KMS-11 (cell line): Measurements from ENCODE around the gene MGAT3.

Experiments
- H2AFZ ChIP-seq: fragments of 200-600 bp; sonication (generic); 2 replicates; pipeline ENCODE4 v1.6.1; 2016; ENCODE audit warnings: antibody characterized with exemption, mixed run types, low read depth
- H3K27ac ChIP-seq: fragments of 200-600 bp; sonication (generic); 2 replicates; pipeline ENCODE4 v1.6.1; 2016; ENCODE audit warnings: mild to moderate bottlenecking, mixed run types
- H3K27me3 ChIP-seq: fragments of 200-600 bp; sonication (generic); 2 replicates; pipeline ENCODE4 v1.6.1; 2017; ENCODE audit warnings: mild to moderate bottlenecking, low read depth, mixed run types, moderate library complexity; ENCODE audit not compliant: insufficient read depth
- H3K36me3 ChIP-seq: fragments of 200-600 bp; sonication (generic); 2 replicates; pipeline ENCODE4 v1.6.1; 2017; ENCODE audit warnings: mild to moderate bottlenecking, mixed run types; ENCODE audit not compliant: insufficient read depth
- H3K4me1 ChIP-seq: fragments of 200-600 bp; sonication (generic); 2 replicates; pipeline ENCODE4 v1.6.1; 2016; ENCODE audit warnings: mild to moderate bottlenecking, low read depth, mixed run types; ENCODE audit not compliant: poor library complexity, severe bottlenecking
- H3K4me2 ChIP-seq: fragments of 200-600 bp; sonication (generic); 2 replicates; pipeline ENCODE4 v1.7.0; 2016; ENCODE audit warnings: mild to moderate bottlenecking, mixed run types
- H3K4me3 ChIP-seq: fragments of 200-600 bp; sonication (generic); IDR thresholded peaks from 2 replicates; pipeline ENCODE4 v1.6.1; 2017; ENCODE audit warnings: low read depth, low read length, mixed read lengths; ENCODE audit not compliant: insufficient read depth
- H3K79me2 ChIP-seq: fragments of 200-600 bp; sonication (generic); 2 replicates; pipeline ENCODE4 v1.6.1; 2016; ENCODE audit warnings: low read depth, mixed run types; ENCODE audit not compliant: insufficient read depth
- H3K9ac ChIP-seq: fragments of 200-600 bp; sonication (generic); 2 replicates; pipeline ENCODE4 v1.6.1; 2016; ENCODE audit warnings: mild to moderate bottlenecking, mixed run types
- H4K20me1 ChIP-seq: fragments of 200-600 bp; sonication (generic); 2 replicates; pipeline ENCODE4 v1.6.1; 2016; ENCODE audit warnings: mild to moderate bottlenecking, mixed run types; ENCODE audit not compliant: insufficient read depth
- CTCF ChIP-seq: fragments of 200-600 bp; sonication (generic); conservative IDR thresholded peaks from 2 replicates; pipeline ENCODE4 v1.6.1; 2017; ENCODE audit warnings: low read depth, mild to moderate bottlenecking, antibody characterized with exemption, low read length, moderate library complexity, mixed read lengths

The MGAT3 gene

GRCh38 chr22:39422721-39423120 is 34.1 kb upstream of the MGAT3 start:
- Histone ChIP-seq H4K20me1 (no peaks in the 10 kb centered on the region), H3K4me2 (no peak overlapping the region), H3K9ac (no peak overlapping the region), H3K27me3 (no peaks in the 10 kb centered on the region), H2AFZ (no peak overlapping the region), H3K4me1 (peaks cover 18% of the 10 kb centered on the region), H3K4me3 (no peak overlapping the region), H3K27ac (no peak overlapping the region), H3K79me2 (no peaks in the 10 kb centered on the region), H3K36me3 (no peaks in the 10 kb centered on the region; the same call in 1 of the 2 replicates)
- no peak for TF ChIP-seq CTCF

- H3K4me3 ChIP-seq = no peak overlapping the region
- no peaks in the 10 kb centered on the region for H3K79me2 ChIP-seq
- H3K9ac ChIP-seq = no peak overlapping the region
- H3K4me2 ChIP-seq = no peak overlapping the region
- H2AFZ ChIP-seq = no peak overlapping the region
- H3K27me3 ChIP-seq = no peaks in the 10 kb centered on the region
- H3K4me1 ChIP-seq = peaks cover 30% of the 10 kb centered on the region
- no peaks in the 10 kb centered on the region; the same call in 1 of the 2 replicates for H3K36me3 ChIP-seq
- H4K20me1 ChIP-seq = no peaks in the 10 kb centered on the region
- no peak overlapping the region for H3K27ac ChIP-seq
- TF ChIP-seq CTCF = no peak
Observed at GRCh38 chr22:39423976-39424375, 32.8 kb upstream of the MGAT3 start.

GRCh38 chr22:39426380-39427043 is 30.3 kb upstream of the MGAT3 start:
- Histone ChIP-seq H3K27me3 (no peaks in the 10 kb centered on the region), H3K79me2 (0 out of 2 replicates have a peak, but pooled peaks cover 13% of the 10 kb centered on the region)
- TF ChIP-seq CTCF = no peak

GRCh38 chr22:39427751-39428596 is 28.8 kb upstream of the MGAT3 start:
- H3K36me3 ChIP-seq = no peaks in the 10 kb centered on the region
- TF ChIP-seq CTCF = no peak
- no peaks in the 10 kb centered on the region for H3K27me3 ChIP-seq
- H2AFZ ChIP-seq = peak overlapping the region; percentile 16; the same call in 1 of the 2 replicates
- peak overlapping the region; percentile 84 for H3K27ac ChIP-seq
- H3K9ac ChIP-seq = peak overlapping the region; percentile 41; the same call in 1 of the 2 replicates
- H3K4me1 ChIP-seq = peaks cover 70% of the 10 kb centered on the region
- H4K20me1 ChIP-seq = no peaks in the 10 kb centered on the region
- H3K4me2 ChIP-seq = peak overlapping the region; percentile 83
- 0 out of 2 replicates have a peak, but pooled peaks cover 13% of the 10 kb centered on the region for H3K79me2 ChIP-seq
- H3K4me3 ChIP-seq = no peak overlapping the region

More at GRCh38 chr22:39426380-39427043, 30.3 kb upstream of the MGAT3 start:
- Histone ChIP-seq H4K20me1 (no peaks in the 10 kb centered on the region), H3K4me3 (no peak overlapping the region), H3K36me3 (no peaks in the 10 kb centered on the region), H2AFZ (no peak overlapping the region), H3K4me1 (peaks cover 56% of the 10 kb centered on the region), H3K4me2 (peak overlapping the region; percentile 83), H3K9ac (no peak overlapping the region), H3K27ac (peak overlapping the region; percentile 84)
